Measurements from ENCODE around the gene SELENOP. TPM values are rescaled to one million over a fixed set of nuclear protein-coding genes. Genes with fewer than 3 reads are reported as not detected.

SELENOP gene
- total and polyA plus RNA-seq, 2 of the 8 experiments (the other 6 are each of a cell fraction or from before 2014, with no cell fraction given), result 5.5 to 19.4 TPM

- TF ChIP-seq CBX8 (IDR thresholded peaks at IDR 0.05; ENCODE audit: borderline replicate concordance, low read depth, low read length) (no peak), SAP30 (IDR thresholded peaks at IDR 0.05; ENCODE audit: insufficient read depth, insufficient replicate concordance, low read length) (no peak), SIN3A (conservative IDR thresholded peaks at IDR 0.05 in 1 of 2, IDR thresholded peaks at IDR 0.05 in 1 of 2; ENCODE audit: low read depth in 1 of 2, low read length in 2 of 2) (no peak), TAF1 (IDR thresholded peaks at IDR 0.05; ENCODE audit: low read depth, low read length) (no peak), CEBPB (IDR thresholded peaks at IDR 0.05; ENCODE audit: low read depth, low read length) (no peak), POU5F1 (IDR thresholded peaks at IDR 0.05; ENCODE audit: low read depth, low read length) (no peak)
Observed at GRCh38 chr5:42798284-42799240, 13.1 kb downstream of the SELENOP start (continued).
